M059J (cell line): ENCODE measurements around the gene CDK10. TPM values are rescaled to one million over a fixed set of nuclear protein-coding genes. Genes with fewer than 3 reads are reported as not detected.
"Not testable (repeated sequence)": the region's sequence is repeated elsewhere in the genome, so short reads cannot be mapped to it uniquely, and the experiment has no call there.

Experiments
- DNase-seq: peaks from one replicate; pipeline ENCODE4 v3.0.0-alpha.2; 2012; ENCODE audit warnings: low read depth
- total RNA-seq: library from RNA; depleted of rRNA; stranded (reverse); fragments of >200 nt; shearing (Covaris generic); gene quantifications from 2 replicates; pipeline ENCODE4 v1.2.3, GENCODE V29; 2014; rRNA removed

The CDK10 gene, protein sequence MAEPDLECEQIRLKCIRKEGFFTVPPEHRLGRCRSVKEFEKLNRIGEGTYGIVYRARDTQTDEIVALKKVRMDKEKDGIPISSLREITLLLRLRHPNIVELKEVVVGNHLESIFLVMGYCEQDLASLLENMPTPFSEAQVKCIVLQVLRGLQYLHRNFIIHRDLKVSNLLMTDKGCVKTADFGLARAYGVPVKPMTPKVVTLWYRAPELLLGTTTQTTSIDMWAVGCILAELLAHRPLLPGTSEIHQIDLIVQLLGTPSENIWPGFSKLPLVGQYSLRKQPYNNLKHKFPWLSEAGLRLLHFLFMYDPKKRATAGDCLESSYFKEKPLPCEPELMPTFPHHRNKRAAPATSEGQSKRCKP
- 11.6 and 19.6 TPM in 2 replicates for total RNA-seq

GRCh38 chr16:89686520-89687091, at the start of gene CDK10:
Gene CDK10 (plus strand): TSS chr16:89686689. CDS start chr16:89686711, 22 bp downstream.
- peak; percentile 87 for DNase-seq

- DNase-seq, result no peak
These were observed 49.1 kb upstream of the CDK10 start for GRCh38 chr16:89637379-89637778.

- no peak for DNase-seq
These were observed 48.0 kb upstream of the CDK10 start for GRCh38 chr16:89638455-89638854.

GRCh38 chr16:89639385-89639784, 47.1 kb upstream of the CDK10 start:
- DNase-seq, result no peak

DNA sequence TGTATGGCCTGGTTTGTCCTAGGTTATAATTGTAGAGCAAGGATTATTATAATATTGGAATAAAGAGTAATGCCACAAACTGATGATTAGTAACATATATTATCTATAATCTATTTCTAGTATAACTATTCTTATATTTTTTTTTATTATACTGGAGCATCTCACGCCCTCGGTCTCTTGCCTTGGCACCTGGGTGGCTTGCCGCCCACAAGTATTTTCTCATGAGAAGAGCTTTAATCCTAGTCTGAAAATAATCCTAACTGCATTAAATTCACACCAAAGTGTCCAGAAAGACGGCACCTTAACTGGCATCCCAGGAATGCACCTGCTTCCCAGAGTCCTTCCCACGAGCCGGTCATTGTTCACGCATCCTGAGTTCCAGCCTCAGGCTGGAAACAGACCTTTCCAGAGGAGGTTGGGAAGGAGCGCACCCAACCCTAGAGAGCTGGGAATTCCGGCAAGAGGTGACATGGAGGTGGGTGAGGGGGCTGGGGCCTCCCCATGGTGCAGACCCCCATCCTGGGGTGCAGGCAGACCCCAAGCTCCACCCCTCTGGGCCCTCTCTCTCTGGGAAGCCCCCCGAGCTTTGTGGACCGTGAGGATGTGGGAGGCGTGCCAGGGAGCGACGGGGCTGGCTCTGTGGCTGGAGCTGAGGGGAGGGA, 44.9 kb upstream of the CDK10 start:
- DNase-seq, result no peak

- DNase-seq, result no peak
These were observed 43.9 kb upstream of the CDK10 start for GRCh38 chr16:89642574-89642973.

GRCh38 chr16:89643769-89644300, 42.7 kb upstream of the CDK10 start:
- DNase-seq, result no peak

DNA sequence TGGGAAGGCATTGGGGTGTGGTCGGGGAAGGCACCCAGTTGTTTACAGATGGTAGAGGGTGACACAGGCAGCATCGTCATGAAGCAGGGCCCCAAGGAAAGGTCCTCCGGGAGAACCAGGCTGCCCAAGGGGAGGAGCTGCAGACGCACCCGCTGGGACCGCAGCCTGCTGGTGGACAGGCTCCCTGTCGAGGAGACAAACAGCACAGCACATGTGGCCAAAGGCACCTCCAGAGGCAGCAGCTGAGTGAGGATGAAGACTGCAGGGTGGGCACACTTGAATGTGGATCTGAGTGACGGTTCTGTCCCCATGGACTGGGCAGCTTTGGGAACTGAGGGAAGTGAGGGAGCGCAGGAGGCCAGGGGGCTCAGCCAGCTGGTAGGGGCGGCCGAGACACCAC, 41.4 kb upstream of the CDK10 start:
- DNase-seq, result no peak

DNA sequence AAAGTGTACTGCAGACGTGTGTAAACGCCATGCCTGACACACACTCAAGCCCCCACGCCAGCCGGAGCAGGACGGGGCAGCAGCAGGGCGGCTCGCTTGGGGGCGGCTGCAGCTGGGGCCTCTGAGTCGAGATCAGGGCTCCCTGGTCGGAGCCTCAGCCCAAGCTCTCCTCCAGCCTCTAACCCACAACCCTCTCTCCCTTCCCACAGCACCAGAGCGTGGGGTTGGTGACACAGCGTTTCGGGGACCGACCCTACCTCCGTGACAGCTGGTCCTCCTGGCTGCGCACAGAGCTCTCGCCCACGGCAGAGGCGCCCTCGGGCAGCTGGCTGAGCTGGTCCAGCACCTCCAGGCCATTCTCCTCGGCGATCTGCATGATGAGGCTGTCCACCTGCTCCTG, 40.2 kb upstream of the CDK10 start:
- no peak for DNase-seq

DNA sequence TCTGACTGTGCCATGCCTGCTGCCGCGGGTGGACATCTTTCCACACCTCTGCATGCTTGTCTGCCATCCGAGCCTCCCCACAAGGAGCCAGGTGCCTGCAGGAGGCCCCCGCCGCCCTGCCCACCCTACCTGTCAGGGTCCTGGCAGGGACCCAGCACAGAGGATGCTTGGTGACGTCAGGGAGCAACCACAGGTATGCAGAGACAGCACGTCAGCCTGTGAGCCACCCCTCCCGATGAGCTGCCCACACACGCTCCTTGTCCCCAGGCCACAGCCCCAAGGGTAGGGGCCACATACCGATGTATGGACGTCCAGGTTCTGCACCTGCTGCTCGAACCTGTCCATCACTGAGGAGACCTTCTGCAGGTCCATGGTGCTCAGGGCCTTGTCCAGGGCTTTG, 39.6 kb upstream of the CDK10 start:
- no peak for DNase-seq

DNA sequence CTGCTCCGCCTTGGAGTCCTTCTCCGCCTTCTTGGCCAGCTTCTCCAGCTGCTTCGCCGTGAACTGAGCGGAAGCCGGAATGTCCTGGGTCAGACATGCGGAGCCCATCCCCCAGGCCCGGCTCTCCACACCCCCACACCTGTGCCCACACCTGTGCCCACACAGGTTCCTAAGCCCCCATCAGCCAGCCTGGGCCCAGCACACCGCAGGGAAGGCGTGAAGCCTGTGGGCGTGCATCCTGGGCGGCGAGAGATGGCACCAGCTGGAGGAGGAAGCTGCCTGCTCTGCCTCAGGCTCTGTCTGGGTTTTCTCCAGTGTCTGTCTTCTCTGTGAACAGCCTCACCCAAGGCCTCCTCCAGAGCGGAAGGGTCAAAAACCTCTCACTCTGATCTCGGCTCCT, 34.9 kb upstream of the CDK10 start:
- no peak for DNase-seq

DNA sequence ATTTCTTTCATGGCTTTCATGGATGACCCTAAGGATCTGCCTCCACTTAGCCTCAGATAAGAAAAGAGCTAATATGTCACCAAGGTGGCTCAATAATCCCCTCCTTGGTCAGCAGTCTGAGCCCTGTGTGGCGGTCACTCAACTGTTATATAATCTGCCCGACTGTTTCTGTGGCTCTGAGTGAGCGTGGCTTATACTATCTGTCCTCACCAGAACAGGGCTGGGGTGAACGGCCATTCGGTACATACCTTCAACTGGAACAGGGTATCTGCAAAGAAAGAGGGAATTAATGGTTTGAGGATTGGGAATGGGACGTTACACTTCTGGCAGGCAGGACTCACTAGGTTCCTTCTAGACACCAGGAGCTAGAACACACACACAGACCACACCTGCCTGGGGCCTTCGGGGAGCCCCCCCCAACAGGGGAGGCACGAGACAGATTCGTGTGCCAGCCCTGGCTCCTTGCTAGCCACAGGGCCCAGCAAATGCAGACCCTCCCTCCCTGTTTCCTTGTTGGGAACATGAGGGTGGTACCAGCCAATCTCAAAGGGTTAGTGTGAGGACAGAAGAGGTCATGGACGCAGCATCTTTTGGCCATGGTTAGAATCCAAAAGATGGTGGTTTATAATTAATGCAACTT, 32.7 kb upstream of the CDK10 start:
- DNase-seq, result no peak

- DNase-seq, result no peak
These were observed 31.3 kb upstream of the CDK10 start for GRCh38 chr16:89655062-89655643.

DNA sequence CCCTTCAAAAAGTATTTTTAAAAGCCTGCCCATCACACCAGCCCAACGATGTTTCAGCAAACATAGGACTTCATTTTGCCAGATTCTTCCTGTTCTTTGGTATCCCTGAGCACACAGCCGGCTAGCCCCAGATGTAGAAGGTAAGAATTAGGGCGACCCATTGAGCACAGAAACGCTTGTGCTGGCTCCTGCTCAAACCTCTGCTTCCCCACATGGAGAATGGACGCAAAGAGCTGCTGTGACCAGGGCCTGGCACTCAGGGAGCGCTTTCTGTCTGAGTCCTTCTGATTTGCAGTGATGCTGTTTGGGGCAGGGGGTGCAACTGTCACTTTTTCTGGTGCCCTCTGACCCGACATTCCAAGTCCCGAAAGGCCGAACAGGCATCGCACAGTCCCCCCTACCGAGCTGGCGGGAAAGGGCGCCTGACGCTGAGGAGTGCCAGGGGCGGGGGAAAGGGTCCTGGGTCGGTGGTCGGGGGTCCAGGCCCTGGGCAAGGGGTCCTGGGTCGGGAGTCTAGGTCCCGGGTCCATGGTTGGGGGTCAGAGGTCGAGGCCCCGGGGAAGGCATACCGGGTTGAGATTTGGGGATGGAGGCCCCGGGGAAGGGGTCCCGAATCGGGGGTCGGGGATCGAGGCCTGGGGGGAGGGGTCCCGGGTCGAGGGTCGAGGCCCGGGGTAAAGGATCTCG, 29.9 kb upstream of the CDK10 start:
- DNase-seq, result no peak

GRCh38 chr16:89657442-89658220, 28.9 kb upstream of the CDK10 start, which contains the start of the genes CHMP1A and SPATA33:
Gene CHMP1A (minus strand): TSS chr16:89657708. CDS start chr16:89657588, 120 bp downstream.
Gene SPATA33 (plus strand): TSS chr16:89657836. CDS start chr16:89657912, 76 bp downstream.
- peak; percentile 82 for DNase-seq

DNA sequence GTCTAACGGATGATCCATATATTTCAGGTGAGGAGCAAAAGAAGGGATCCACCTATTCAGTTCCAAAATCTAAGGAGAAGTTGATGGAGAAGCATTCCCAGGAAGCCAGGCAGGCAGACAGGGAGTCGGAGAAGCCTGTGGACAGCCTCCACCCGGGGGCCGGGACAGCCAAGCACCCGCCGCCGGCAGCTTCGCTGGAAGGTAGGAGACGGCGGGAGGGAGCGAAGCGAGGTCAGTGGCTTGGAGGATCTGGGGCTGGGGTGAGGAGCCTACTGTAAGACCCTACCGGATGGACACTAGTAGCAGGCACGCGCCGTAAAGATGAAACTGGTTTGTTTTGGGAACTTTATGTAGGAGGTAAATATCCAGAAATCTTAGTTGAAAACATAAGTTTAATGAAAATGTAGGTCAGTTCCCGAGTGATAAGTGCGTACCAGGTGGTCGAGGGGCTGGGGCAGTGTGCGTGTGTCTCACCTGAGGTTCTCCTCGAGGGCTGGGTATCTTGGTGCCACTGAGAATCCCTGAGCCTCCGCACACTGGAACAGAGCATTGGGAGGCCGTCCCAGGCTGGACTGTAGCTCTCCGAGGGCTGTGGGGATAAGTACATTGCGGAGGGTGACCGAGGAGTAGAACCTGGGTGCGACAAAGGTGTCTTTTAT, 28.1 kb upstream of the CDK10 start:
- DNase-seq, result peak; percentile 34

DNA sequence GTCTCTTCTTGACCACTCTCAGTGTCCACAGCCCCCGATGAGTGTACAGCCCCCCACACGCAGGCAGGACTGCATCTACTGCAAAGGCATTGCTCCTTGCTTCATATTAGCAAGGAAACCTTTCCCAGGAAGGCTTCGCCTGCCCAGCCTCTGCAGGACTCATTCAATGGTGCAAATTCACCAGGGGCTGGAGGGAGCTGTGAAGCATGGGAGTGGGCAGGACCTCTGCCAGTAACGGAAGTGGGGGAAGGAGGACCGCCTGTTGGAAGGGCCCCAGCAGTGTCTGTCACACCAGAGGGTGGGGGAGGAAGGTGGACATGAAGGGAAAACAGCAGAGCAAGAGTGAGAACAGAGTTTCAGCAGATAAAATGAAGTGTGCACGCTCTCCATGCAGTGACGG, 26.3 kb upstream of the CDK10 start:
- DNase-seq, result no peak

DNA sequence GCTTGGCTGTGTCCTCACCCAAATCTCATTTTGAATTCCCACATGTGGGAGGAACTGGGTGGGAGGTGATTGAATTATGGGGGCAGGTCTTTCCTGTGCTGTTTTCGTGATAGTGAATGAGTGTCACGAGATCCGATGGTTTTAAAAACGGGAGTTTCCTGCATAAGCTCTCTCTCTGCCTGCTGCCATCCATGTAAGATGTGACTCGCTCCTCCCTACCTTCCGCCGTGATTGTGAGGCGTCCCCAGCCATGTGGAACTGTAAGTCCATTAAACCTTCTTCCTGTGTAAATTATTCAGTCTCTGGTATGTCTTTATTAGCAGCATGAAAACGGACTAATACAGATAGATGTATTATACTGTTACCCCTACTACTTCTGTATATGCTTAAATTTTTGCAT, 25.3 kb upstream of the CDK10 start:
- no peak for DNase-seq

- DNase-seq, result not testable (repeated sequence)
These were observed 22.3 kb upstream of the CDK10 start for GRCh38 chr16:89664238-89664637.

DNA sequence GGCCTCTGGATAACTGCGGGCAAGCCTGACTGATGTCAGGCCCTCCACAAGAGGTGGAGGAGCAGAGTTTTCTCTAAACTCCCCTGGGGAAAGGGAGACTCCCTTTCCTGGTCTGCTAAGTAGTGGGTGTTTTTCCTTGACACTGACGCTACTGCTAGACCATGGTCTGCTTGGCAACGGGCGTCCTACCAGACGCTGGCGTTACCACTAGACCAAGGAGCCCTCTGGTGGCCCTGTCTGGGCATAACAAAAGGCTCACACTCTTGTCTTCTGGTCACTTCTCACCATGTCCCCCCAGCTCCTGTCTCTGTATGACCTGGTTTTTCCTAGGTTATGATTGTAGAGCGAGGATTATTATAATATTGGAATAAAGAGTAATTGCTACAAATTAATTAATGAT, 19.5 kb upstream of the CDK10 start:
- not testable (repeated sequence) for DNase-seq
